Ishikawa (cell line): ENCODE data around the gene HTRA3.

Experiments used
- CEBPB ChIP-seq: IDR thresholded peaks from 2 replicates; pipeline ENCODE4 v1.6.1; 2012
- CREB1 ChIP-seq: IDR thresholded peaks from 2 replicates; pipeline ENCODE4 v1.6.1; 2012; ENCODE audit warnings: low read depth
- EGR1 ChIP-seq: IDR thresholded peaks from 2 replicates; pipeline ENCODE4 v1.6.1; 2012
- EP300 ChIP-seq: IDR thresholded peaks from 2 replicates; pipeline ENCODE4 v1.6.1; 2012; ENCODE audit warnings: borderline replicate concordance
- FOXM1 ChIP-seq: IDR thresholded peaks from 2 replicates; pipeline ENCODE4 v1.6.1; 2012; ENCODE audit warnings: low read depth, borderline replicate concordance
- NFIC ChIP-seq: IDR thresholded peaks from 2 replicates; pipeline ENCODE4 v1.6.1; 2012
- RAD21 ChIP-seq: IDR thresholded peaks from 2 replicates; pipeline ENCODE4 v1.6.1; 2012; ENCODE audit warnings: low read depth
- TAF1 ChIP-seq: IDR thresholded peaks from 2 replicates; pipeline ENCODE4 v1.6.1; 2012; ENCODE audit warnings: low read depth, mild to moderate bottlenecking
- TCF12 ChIP-seq: IDR thresholded peaks from 2 replicates; pipeline ENCODE4 v1.6.1; 2012; ENCODE audit warnings: low read depth
- TEAD4 ChIP-seq: IDR thresholded peaks from 2 replicates; pipeline ENCODE4 v1.6.1; 2012
- YY1 ChIP-seq: IDR thresholded peaks from 2 replicates; pipeline ENCODE4 v1.6.1; 2012; ENCODE audit warnings: low read depth
- ZBTB7A ChIP-seq: IDR thresholded peaks from 2 replicates; pipeline ENCODE4 v1.6.1; 2012; ENCODE audit warnings: low read depth
- TF ChIP-seq, protein P1 (sequence below): IDR thresholded peaks from 2 replicates; pipeline ENCODE4 v1.6.1; 2012; ENCODE audit warnings: low read depth, mild to moderate bottlenecking
- TF ChIP-seq, protein P2 (sequence below): IDR thresholded peaks from 2 replicates; pipeline ENCODE4 v1.6.1; 2012
- TF ChIP-seq, protein P3 (sequence below): IDR thresholded peaks from 2 replicates; pipeline ENCODE4 v1.6.1; 2012

Gene HTRA3

DNA sequence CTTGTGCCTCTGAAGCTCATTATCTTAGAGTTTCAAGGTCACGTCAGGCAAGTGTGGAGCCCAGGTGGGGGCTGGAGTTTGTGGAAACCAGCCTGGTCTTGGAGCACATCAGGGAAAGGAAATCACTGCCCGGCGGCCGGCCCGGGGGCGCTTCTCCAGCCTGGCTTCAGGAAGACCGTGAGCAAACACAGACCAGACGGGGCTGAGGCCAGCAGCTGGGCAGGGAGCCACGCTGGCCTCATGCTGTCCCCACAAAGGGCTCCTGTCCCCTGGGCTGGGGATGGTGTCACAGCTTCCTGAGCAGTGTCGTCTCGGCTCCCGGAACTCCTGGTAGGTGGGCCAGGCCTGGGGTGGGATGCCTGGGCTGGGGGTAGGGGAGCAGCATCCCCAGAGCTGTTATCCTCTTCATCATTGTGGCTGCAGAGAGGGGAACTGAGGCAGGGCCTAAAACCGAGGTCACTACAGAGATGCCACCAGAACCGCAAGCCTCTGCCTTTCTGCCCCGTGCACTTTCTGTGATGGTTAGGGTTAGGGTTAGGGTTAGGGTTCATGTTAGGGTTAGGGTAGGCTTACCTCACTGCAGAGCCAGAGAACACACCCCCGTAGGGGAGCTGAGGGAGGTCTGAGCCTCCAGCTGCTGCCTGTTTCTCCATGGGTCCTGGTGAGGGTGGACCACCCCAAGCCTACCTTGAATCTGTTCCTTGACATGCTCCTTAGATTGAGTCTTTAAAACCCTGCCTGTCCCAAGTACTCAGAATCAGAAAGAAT is 77.5 kb downstream of the HTRA3 start:
- TF ChIP-seq, protein P1, sequence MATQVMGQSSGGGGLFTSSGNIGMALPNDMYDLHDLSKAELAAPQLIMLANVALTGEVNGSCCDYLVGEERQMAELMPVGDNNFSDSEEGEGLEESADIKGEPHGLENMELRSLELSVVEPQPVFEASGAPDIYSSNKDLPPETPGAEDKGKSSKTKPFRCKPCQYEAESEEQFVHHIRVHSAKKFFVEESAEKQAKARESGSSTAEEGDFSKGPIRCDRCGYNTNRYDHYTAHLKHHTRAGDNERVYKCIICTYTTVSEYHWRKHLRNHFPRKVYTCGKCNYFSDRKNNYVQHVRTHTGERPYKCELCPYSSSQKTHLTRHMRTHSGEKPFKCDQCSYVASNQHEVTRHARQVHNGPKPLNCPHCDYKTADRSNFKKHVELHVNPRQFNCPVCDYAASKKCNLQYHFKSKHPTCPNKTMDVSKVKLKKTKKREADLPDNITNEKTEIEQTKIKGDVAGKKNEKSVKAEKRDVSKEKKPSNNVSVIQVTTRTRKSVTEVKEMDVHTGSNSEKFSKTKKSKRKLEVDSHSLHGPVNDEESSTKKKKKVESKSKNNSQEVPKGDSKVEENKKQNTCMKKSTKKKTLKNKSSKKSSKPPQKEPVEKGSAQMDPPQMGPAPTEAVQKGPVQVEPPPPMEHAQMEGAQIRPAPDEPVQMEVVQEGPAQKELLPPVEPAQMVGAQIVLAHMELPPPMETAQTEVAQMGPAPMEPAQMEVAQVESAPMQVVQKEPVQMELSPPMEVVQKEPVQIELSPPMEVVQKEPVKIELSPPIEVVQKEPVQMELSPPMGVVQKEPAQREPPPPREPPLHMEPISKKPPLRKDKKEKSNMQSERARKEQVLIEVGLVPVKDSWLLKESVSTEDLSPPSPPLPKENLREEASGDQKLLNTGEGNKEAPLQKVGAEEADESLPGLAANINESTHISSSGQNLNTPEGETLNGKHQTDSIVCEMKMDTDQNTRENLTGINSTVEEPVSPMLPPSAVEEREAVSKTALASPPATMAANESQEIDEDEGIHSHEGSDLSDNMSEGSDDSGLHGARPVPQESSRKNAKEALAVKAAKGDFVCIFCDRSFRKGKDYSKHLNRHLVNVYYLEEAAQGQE: no peak
- TF ChIP-seq CEBPB: no peak
- TF ChIP-seq EP300: no peak
- TF ChIP-seq YY1: no peak
- TF ChIP-seq NFIC: no peak
- no peak for TF ChIP-seq TEAD4
- no peak for TF ChIP-seq TCF12
- TF ChIP-seq, protein P2, sequence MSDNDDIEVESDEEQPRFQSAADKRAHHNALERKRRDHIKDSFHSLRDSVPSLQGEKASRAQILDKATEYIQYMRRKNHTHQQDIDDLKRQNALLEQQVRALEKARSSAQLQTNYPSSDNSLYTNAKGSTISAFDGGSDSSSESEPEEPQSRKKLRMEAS: no peak
- no peak for TF ChIP-seq RAD21
- no peak for TF ChIP-seq FOXM1
- TF ChIP-seq CREB1: no peak
- no peak for TF ChIP-seq TAF1

DNA sequence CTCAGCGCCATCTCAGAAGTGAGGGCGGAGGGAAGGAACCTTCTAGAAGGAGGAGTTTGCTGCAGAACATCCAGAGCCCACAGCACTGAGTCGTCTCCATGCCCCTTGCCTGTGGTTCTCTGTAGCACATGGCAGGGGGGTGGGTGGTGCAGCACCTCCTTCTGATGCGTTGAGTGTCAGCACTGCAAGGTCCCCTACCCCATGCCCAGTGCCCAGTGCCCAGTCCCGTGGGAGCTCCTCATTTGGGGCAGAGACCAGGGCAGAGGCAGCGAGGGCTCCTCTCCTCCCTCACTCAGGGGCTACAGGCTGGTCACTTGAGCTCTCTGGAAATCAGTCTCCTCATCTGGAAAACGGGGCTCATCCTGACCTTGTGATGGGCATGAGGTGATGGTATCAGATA is 78.1 kb downstream of the HTRA3 start:
- no peak for TF ChIP-seq CREB1

DNA sequence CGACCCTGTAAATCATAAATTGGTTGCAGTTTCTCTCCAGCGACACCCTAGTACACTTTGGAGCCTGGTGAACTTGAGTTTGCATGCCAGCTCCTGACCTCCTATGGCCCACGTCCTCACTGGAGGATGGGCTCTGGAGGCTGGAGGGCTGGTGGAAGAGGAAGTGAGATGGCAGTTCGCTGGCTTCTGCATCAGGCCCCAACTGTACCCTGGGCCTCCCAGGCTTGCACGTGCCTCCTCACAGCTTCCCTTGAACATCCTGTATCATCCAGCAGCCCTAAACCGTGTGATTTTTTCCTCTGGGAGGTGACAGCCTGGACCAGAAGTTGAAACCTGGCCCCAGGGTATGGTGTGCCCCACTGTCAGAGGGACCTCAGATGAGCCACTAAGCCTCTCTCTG is 78.5 kb downstream of the HTRA3 start:
- no peak for TF ChIP-seq YY1

DNA sequence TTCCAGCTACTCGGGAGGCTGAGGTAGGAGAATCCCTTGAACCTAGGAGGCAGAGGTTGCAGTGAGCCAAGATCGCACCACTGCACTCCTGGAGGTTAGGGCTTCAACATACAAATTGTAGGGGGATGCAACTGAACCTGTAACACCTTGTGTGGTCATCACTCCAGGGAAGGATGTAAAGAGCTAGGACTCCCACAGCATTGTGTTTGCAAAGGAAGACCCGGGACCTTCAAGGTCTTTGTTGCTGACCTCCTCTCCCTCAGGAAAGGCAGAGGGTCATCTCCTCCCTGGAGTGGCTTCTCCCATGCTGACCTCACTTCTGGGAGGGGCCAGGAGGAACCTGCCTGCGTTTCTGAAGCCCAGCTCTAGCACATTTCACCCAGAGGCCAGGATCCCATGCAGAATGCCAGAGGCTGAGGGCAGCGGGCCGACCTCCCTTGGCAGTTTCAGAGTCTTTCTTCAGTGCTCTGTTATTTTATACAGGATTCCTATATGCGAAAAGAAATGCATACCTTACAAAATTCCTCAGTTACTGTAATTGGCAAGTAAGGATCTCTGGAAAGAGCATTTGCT is 80.2 kb downstream of the HTRA3 start:
- TF ChIP-seq ZBTB7A: no peak
- TF ChIP-seq, protein P3, sequence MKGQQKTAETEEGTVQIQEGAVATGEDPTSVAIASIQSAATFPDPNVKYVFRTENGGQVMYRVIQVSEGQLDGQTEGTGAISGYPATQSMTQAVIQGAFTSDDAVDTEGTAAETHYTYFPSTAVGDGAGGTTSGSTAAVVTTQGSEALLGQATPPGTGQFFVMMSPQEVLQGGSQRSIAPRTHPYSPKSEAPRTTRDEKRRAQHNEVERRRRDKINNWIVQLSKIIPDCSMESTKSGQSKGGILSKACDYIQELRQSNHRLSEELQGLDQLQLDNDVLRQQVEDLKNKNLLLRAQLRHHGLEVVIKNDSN: no peak
- TF ChIP-seq CEBPB: no peak
- TF ChIP-seq EP300: no peak
- TF ChIP-seq NFIC: no peak
- TF ChIP-seq, protein P2: no peak

DNA sequence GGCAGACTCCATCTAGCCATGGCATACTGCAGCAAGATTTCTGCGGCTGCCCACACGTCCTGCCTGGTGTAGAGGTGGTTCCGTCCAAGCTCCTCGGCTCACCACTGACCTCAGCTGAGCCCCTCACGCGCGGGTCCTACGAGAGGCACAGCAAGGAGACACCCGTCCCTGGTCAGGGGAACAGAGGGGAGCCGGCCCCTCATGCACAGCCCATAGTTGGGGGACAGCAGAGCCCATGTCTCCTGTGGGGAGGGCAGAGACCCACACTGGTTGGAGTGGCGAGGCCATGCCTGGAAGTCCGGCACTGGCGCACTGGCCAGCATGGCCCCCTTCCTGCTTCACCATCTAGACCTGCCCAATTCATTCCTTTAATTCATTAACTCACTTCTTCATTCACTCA is 80.8 kb downstream of the HTRA3 start:
- no peak for TF ChIP-seq EGR1
- TF ChIP-seq NFIC: no peak
- TF ChIP-seq ZBTB7A: no peak
- no peak for TF ChIP-seq EP300
- no peak for TF ChIP-seq FOXM1

DNA sequence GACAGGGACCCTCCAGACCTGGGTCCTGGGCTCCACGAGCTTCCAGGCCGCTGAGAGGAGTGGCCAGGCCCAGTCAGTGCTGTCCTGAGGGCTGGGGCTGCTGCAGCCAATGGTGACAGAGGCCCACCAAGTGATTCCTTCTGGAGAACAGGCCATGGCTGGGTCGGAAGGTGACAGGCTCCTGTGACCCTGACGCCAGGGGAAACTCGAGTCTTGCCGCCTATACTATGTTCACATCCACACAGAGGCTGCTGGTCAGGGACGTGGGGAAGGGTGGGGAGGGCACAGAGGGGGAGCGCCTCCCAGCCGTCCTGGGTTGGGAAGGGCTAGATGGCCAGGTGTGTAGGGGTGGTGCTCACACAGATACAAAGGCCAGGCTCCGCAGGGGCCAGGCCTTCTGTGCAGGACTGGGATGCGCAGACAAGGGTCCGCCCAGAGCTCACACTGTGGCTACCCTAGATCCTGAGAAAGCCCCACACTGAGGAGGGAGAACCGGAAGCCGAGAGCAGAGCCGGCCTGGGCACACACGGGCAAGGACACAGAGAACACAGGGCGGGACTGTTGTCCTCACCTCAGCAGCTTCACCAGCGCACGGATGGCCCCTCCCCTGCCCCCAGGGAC is 81.4 kb downstream of the HTRA3 start:
- TF ChIP-seq RAD21 (no peak), NFIC (no peak), TEAD4 (no peak), ZBTB7A (no peak), CEBPB (no peak), YY1 (no peak), TCF12 (no peak), TAF1 (no peak), CREB1 (no peak), EGR1 (no peak), FOXM1 (no peak), EP300 (no peak)
- TF ChIP-seq, protein P3: no peak
- TF ChIP-seq, protein P2: no peak
- TF ChIP-seq, protein P1: no peak
